Activated CD8-positive, alpha-beta memory T cell treated with anti-CD3 and anti-CD28 coated beads, Interleukin-2, amount 10 ng/mL, durations not matched to agents 7 days and 5 days (primary cell): ENCODE measurements around the gene SFRP4. TPM values are rescaled to one million over a fixed set of nuclear protein-coding genes. Genes with fewer than 3 reads are reported as not detected.

ENCODE experiments used
- ATAC-seq: fragments of 150-1000 bp; cut with Tn5 transposase; one replicate; pipeline ENCODE4 v1.10.0; 2021; ENCODE audit warnings: moderate library complexity
- CTCF ChIA-PET: fragments of 350-600 bp; sonication (Branson Sonifier 250); formaldehyde crosslinking; loops from one replicate; lab custom pipeline; 2021; ENCODE audit warnings: antibody characterized with exemption; lab: Charles Lee
- DNase-seq: peaks from one replicate; pipeline ENCODE4 v3.0.0-alpha.2; 2020
- H3K27ac Mint-ChIP-seq: one replicate; pipeline ENCODE4 v1.8.0; 2021; ENCODE audit warnings: mild to moderate bottlenecking, mixed read lengths
- H3K27me3 Mint-ChIP-seq: one replicate; pipeline ENCODE4 v1.8.0; 2021; ENCODE audit warnings: mixed read lengths
- H3K36me3 Mint-ChIP-seq: one replicate; pipeline ENCODE4 v1.8.0; 2021; ENCODE audit warnings: mild to moderate bottlenecking, mixed read lengths
- H3K4me1 Mint-ChIP-seq: one replicate; pipeline ENCODE4 v1.8.0; 2021; ENCODE audit warnings: mixed read lengths
- H3K4me3 Mint-ChIP-seq: one replicate; pipeline ENCODE4 v1.8.0; 2021; ENCODE audit warnings: mild to moderate bottlenecking, moderate library complexity, mixed read lengths
- H3K9me3 Mint-ChIP-seq: one replicate; pipeline ENCODE4 v1.8.0; 2022; ENCODE audit warnings: low read depth, mixed read lengths
- total RNA-seq, 2 experiments: library from RNA; stranded (reverse); gene quantifications; one replicate each; pipeline ENCODE4 v1.2.3, GENCODE V29; 2021

SFRP4 gene
- total RNA-seq, 2 experiments from 2014 or later: not detected

GRCh38 chr7:37918526-37918925 lies 1.9 kb upstream of the SFRP4 start:
- Mint-ChIP-seq H3K9me3 (no peaks in the 10 kb centered on the region), H3K4me1 (peaks cover 21% of the 10 kb centered on the region), H3K27me3 (peaks cover 78% of the 10 kb centered on the region), H3K27ac (no peak overlapping the region), H3K36me3 (no peaks in the 10 kb centered on the region), H3K4me3 (no peak overlapping the region)
- CTCF ChIA-PET: interaction anchor here (1.0 to 1.9 kb wide), 5 partner anchors 11 to 450 kb away, joined by 3 to 6 read pairs (median 4); no protein-coding TSS in a partner anchor
- DNase-seq (no peak), ATAC-seq (no peak)

- ATAC-seq: no peak
- H3K9me3 Mint-ChIP-seq: no peaks in the 10 kb centered on the region
- CTCF ChIA-PET: interaction anchor here (0.8 to 2.0 kb wide), 8 partner anchors 10 to 468 kb away, joined by 3 to 10 read pairs (median 3); no protein-coding TSS in a partner anchor
- no peak overlapping the region for H3K27ac Mint-ChIP-seq
- H3K4me3 Mint-ChIP-seq: peak overlapping the region; percentile 35
- no peak for DNase-seq
- peaks cover 79% of the 10 kb centered on the region for H3K27me3 Mint-ChIP-seq
- no peaks in the 10 kb centered on the region for H3K36me3 Mint-ChIP-seq
- peaks cover 19% of the 10 kb centered on the region for H3K4me1 Mint-ChIP-seq
These were observed 472 bp downstream of the SFRP4 start for GRCh38 chr7:37916017-37916672.

- Mint-ChIP-seq H3K4me1 (peaks cover 17% of the 10 kb centered on the region), H3K36me3 (no peaks in the 10 kb centered on the region), H3K27me3 (peaks cover 83% of the 10 kb centered on the region), H3K4me3 (no peak overlapping the region), H3K27ac (no peak overlapping the region), H3K9me3 (no peaks in the 10 kb centered on the region)
- ATAC-seq (no peak), DNase-seq (no peak)
- CTCF ChIA-PET: interaction anchor here (0.8 to 1.5 kb wide), 2 partner anchors 101 to 416 kb away, joined by 3 read pairs; no protein-coding TSS in a partner anchor
These were observed 1.2 kb downstream of the SFRP4 start for GRCh38 chr7:37915438-37915837.

GRCh38 chr7:37912756-37913155 lies 3.9 kb downstream of the SFRP4 start:
- Mint-ChIP-seq H3K27me3 (peaks cover 58% of the 10 kb centered on the region), H3K9me3 (no peaks in the 10 kb centered on the region), H3K36me3 (no peaks in the 10 kb centered on the region), H3K4me1 (peaks cover 13% of the 10 kb centered on the region), H3K27ac (no peak overlapping the region), H3K4me3 (no peak overlapping the region)
- no peak for ATAC-seq
- CTCF ChIA-PET: no interaction called here
- DNase-seq: no peak

- no peak overlapping the region for H3K27ac Mint-ChIP-seq
- DNase-seq (no peak), ATAC-seq (no peak)
- CTCF ChIA-PET: interaction anchor here (1.1 to 1.7 kb wide), 2 partner anchors 9 to 10 kb away, joined by 3 to 4 read pairs; partner anchors contain the start of gene SFRP4
- no peaks in the 10 kb centered on the region for H3K36me3 Mint-ChIP-seq
- H3K9me3 Mint-ChIP-seq: no peaks in the 10 kb centered on the region
- H3K27me3 Mint-ChIP-seq: peaks cover 34% of the 10 kb centered on the region
- H3K4me1 Mint-ChIP-seq: no peaks in the 10 kb centered on the region
- H3K4me3 Mint-ChIP-seq: no peak overlapping the region
These were observed 8.3 kb downstream of the SFRP4 start for GRCh38 chr7:37908221-37908788.

GRCh38 chr7:37901890-37902524 lies 14.6 kb downstream of the SFRP4 start:
- no peak for ATAC-seq
- H3K27me3 Mint-ChIP-seq: peaks cover 11% of the 10 kb centered on the region
- H3K36me3 Mint-ChIP-seq: no peaks in the 10 kb centered on the region
- no peak overlapping the region for H3K27ac Mint-ChIP-seq
- no peaks in the 10 kb centered on the region for H3K9me3 Mint-ChIP-seq
- DNase-seq: no peak
- CTCF ChIA-PET: interaction anchor here (0.6 to 1.7 kb wide), 7 partner anchors 15 to 497 kb away, joined by 3 to 10 read pairs (median 5); partner anchors contain the start of genes EPDR1 and SFRP4
- H3K4me1 Mint-ChIP-seq: no peaks in the 10 kb centered on the region
- no peak overlapping the region for H3K4me3 Mint-ChIP-seq

- Mint-ChIP-seq H3K4me1 (no peaks in the 10 kb centered on the region), H3K36me3 (no peaks in the 10 kb centered on the region), H3K4me3 (no peak overlapping the region), H3K27ac (no peak overlapping the region), H3K9me3 (no peaks in the 10 kb centered on the region), H3K27me3 (peaks cover 9% of the 10 kb centered on the region)
- no peak for ATAC-seq
- DNase-seq: no peak
- CTCF ChIA-PET: interaction anchor here (0.6 to 1.7 kb wide), 8 partner anchors 16 to 497 kb away, joined by 3 to 10 read pairs (median 4); partner anchors contain the start of genes EPDR1 and SFRP4
These were observed 15.3 kb downstream of the SFRP4 start for GRCh38 chr7:37901236-37901827.

GRCh38 chr7:37899712-37900247 lies 16.8 kb downstream of the SFRP4 start:
- ATAC-seq: no peak
- H3K9me3 Mint-ChIP-seq: no peaks in the 10 kb centered on the region
- CTCF ChIA-PET: no interaction called here
- no peak overlapping the region for H3K27ac Mint-ChIP-seq
- peaks cover 6% of the 10 kb centered on the region for H3K27me3 Mint-ChIP-seq
- no peaks in the 10 kb centered on the region for H3K4me1 Mint-ChIP-seq
- no peak overlapping the region for H3K4me3 Mint-ChIP-seq
- H3K36me3 Mint-ChIP-seq: no peaks in the 10 kb centered on the region
- DNase-seq: no peak

- H3K36me3 Mint-ChIP-seq: no peaks in the 10 kb centered on the region
- DNase-seq (no peak), ATAC-seq (no peak)
- no peak overlapping the region for H3K27ac Mint-ChIP-seq
- H3K4me1 Mint-ChIP-seq: no peaks in the 10 kb centered on the region
- H3K4me3 Mint-ChIP-seq: no peak overlapping the region
- H3K27me3 Mint-ChIP-seq: peaks cover 24% of the 10 kb centered on the region
- H3K9me3 Mint-ChIP-seq: no peaks in the 10 kb centered on the region
- CTCF ChIA-PET: no interaction called here
These were observed 21.9 kb downstream of the SFRP4 start for GRCh38 chr7:37894671-37895070.

GRCh38 chr7:37893359-37893758 lies 23.3 kb downstream of the SFRP4 start:
- DNase-seq: no peak
- H3K36me3 Mint-ChIP-seq: no peaks in the 10 kb centered on the region
- CTCF ChIA-PET: no interaction called here
- H3K27ac Mint-ChIP-seq: no peak overlapping the region
- no peak overlapping the region for H3K4me3 Mint-ChIP-seq
- ATAC-seq: no peak
- peaks cover 25% of the 10 kb centered on the region for H3K27me3 Mint-ChIP-seq
- no peaks in the 10 kb centered on the region for H3K4me1 Mint-ChIP-seq
- H3K9me3 Mint-ChIP-seq: no peaks in the 10 kb centered on the region

- Mint-ChIP-seq H3K4me1 (no peaks in the 10 kb centered on the region), H3K36me3 (no peaks in the 10 kb centered on the region), H3K4me3 (no peak overlapping the region), H3K27me3 (peaks cover 6% of the 10 kb centered on the region), H3K27ac (no peak overlapping the region), H3K9me3 (no peaks in the 10 kb centered on the region)
- ATAC-seq (no peak), DNase-seq (no peak)
- CTCF ChIA-PET: interaction anchor here (1.0 kb wide), 1 partner anchor 20 kb away, joined by 3 read pairs; no protein-coding TSS in a partner anchor
These were observed 34.5 kb downstream of the SFRP4 start for GRCh38 chr7:37882086-37882485.
